ENCODE data around the gene TUBGCP4.

Gene TUBGCP4, protein sequence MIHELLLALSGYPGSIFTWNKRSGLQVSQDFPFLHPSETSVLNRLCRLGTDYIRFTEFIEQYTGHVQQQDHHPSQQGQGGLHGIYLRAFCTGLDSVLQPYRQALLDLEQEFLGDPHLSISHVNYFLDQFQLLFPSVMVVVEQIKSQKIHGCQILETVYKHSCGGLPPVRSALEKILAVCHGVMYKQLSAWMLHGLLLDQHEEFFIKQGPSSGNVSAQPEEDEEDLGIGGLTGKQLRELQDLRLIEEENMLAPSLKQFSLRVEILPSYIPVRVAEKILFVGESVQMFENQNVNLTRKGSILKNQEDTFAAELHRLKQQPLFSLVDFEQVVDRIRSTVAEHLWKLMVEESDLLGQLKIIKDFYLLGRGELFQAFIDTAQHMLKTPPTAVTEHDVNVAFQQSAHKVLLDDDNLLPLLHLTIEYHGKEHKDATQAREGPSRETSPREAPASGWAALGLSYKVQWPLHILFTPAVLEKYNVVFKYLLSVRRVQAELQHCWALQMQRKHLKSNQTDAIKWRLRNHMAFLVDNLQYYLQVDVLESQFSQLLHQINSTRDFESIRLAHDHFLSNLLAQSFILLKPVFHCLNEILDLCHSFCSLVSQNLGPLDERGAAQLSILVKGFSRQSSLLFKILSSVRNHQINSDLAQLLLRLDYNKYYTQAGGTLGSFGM

DNA sequence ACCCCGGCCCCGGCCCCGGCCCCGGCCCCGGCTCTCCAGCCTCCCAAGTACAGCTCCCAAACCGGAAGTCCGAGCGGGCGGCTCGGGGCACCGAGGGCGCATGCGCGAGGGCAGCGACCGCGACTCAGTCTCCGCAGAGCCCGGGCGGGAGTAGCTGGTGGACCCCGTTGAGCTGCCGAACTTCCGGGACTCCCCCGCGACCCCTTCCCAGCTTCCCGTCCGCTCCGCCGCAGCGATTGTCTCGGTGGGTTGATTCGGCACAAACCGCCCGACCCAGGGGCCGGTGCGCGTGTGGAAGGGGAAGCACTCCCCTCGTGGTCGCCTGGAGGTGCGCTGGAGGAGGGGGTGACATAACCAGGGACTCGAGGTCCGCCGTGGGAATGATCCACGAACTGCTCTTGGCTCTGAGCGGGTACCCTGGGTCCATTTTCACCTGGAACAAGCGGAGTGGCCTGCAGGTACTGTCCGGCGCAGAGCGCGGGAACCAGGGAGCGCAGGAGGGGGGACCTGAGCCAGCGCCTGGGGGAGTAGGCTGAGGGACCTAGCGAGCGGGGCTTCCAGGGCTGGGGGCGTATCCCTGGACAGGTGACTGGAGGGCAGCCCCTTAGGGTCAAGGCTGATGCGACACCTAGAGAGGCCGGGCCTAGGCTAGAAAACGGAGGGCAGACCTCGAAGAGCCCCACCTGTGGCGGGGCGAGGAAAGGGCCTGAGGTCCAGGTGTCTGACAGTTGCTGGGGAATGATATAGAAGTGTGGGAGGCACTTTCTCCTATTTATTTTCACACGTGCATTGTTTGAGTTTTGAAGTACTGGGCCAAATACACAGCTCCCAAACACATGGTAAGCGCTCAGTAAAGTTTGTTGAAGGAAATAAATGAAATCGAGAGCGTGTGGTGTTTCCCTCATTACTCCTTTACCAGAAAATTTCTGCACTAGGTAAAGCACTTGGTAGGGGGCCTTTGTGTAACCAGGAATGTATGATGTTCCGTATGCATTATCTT lies at the start of gene TUBGCP4, which contains the start of gene ZSCAN29:
Gene TUBGCP4, plus strand, starts transcription at position 127 of the 1,000 bp plus-strand sequence. Its CDS starts 254 bp downstream, at position 381.
Gene ZSCAN29, minus strand, starts transcription at position 69 of the 1,000 bp plus-strand sequence. CDS start 1,130 bp downstream, outside the sequence.
- no peaks in the 10 kb centered on the region for H3K27me3 Mint-ChIP-seq
- peak within 1 kb of the TSS; percentile 94 to 99 for H3K4me3 Mint-ChIP-seq
- peaks cover 0 to 9% of the 10 kb centered on the region in 2 donors for H3K9me3 Mint-ChIP-seq
- H3K36me3 Mint-ChIP-seq, result peaks cover 37 to 43% of the 10 kb centered on the region in 2 donors
- peak within 1 kb of the TSS; percentile 95 for H3K27ac Mint-ChIP-seq
- DNase-seq (peak; percentile 83), ATAC-seq (replicated peaks) (peak; percentile 89 to 92)
- peaks cover 40 to 63% of the 10 kb centered on the region in 2 donors for H3K4me1 Mint-ChIP-seq

DNA sequence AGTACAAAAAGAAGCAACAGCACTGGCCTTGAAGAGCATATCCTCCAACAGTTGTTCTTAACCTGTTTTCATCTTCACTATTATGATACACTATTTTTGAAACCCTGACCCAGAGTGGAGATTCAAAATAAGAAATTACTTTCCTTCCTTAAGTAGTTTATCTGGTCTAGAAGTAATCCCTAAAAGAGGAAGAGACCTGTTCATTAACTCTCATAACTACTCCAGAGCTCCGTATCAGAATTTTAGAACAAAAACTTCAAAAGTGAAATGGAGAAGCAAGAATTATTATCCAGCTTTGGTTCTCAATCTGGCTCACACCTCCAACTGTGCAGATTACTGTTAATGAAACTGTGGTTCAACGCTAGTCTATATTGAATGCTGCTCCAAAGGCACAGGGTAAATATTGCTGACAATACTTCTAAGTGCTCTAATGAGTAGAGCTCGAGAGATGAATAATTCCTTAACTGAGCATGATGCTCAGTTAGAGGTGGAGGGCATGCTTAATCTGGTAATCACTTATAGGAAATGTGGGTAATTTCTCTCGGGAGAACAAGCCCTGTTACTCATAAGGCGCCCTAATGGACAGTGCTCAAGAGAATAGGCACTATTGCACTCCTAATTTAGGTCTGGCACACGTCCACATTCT lies 45.7 kb upstream of the TUBGCP4 start:
- no peak for DNase-seq
- Mint-ChIP-seq H3K9me3 (no peaks in the 10 kb centered on the region), H3K4me3 (no peak overlapping the region), H3K36me3 (peaks cover 10 to 20% of the 10 kb centered on the region in 2 donors), H3K27me3 (no peaks in the 10 kb centered on the region), H3K4me1 (peaks cover 11 to 26% of the 10 kb centered on the region in 2 donors), H3K27ac (no peak overlapping the region)
- no peak for ATAC-seq (replicated peaks)

DNA sequence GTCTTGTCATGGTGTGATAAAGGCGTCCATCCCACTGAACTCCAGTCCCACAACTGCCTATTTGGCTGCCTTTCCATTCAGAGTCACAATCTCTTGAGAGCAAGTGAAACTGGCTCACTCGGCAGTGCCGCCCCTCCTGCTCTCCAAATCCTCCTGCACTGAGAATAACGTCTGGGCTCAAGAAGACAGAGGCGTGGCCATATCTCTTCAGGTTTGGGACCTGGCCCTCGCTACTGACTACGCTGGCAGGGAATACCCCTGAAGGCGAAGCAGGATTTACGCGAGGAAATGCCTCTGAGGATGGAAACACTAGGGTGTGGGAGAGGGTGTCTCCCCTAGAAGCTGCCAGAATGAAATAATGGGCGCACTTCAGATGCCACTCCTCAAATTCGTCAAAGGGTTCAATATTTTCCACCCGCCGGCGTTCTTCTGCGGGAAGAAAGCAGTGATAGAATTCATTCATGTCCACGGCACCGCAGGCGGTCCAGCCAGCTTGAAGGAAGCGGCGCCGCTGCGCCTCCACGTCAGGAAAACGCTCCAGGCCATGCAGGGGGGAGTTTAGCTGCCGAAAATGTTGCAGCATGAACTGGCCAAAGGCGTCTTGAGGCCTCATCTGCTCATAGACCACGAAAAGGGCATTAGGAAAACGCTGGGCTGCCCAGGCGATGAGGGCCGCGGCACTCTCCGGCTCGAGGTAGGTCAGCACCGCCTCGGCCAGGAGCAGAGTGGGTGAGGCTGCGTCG lies 41.5 kb upstream of the TUBGCP4 start:
- peak overlapping the region; percentile 99 for H3K27ac Mint-ChIP-seq
- no peak for ATAC-seq (replicated peaks)
- H3K36me3 Mint-ChIP-seq, result peaks cover 27 to 39% of the 10 kb centered on the region in 2 donors
- peak overlapping the region; percentile 94 to 95 for H3K4me3 Mint-ChIP-seq
- H3K4me1 Mint-ChIP-seq, result peaks cover 11 to 42% of the 10 kb centered on the region in 2 donors
- H3K27me3 Mint-ChIP-seq, result no peaks in the 10 kb centered on the region
- H3K9me3 Mint-ChIP-seq, result no peaks in the 10 kb centered on the region
- no peak for DNase-seq

DNA sequence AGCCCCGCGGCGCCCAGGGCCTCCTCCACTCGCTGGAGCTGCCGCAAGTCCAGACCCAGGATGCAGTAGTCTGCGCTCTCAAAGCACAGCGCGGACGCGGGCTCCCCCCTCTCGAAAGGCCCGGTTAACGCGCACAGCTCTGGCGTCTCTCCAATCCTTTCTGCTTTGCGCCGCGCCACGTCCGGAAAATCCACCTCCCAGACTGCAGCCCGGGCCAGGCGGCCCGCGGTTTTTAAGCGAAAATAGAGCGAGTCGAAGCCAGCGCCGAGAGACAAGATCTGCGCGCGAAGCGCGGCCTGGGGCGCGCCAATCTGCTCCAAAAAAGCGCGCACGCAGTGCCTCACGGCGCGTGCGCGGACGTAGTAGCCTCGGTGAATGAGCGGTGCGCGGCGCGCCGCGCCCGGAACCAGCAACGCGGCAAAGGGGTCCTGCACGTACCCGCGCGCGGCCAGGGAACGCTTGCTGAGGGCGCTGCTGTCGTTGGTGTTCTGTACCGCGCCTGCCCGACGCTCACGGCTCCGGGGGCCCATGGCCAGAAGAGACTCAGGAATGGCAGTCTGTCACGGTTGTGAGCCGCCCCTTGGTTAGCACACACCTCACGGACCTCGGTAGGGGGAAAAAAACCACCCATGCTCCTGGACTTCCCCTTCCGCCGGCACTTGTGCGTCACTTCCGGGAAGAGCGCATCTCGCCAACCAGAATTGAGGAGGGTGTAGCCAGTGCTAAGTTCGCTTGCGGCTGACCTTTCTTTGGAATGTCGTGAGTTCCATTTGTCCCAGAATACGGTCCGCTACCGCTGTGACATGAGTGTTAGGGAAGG lies 40.7 kb upstream of the TUBGCP4 start, which contains the start of gene LCMT2:
Gene LCMT2, minus strand, starts transcription at position 614 of the 820 bp plus-strand sequence. Its CDS starts 84 bp downstream, at position 530.
- peak; percentile 92 to 93 for ATAC-seq (replicated peaks)
- Mint-ChIP-seq H3K36me3 (peaks cover 31 to 44% of the 10 kb centered on the region in 2 donors), H3K4me3 (peak within 1 kb of the TSS; percentile 94 to 95), H3K27me3 (no peaks in the 10 kb centered on the region), H3K4me1 (peaks cover 11 to 42% of the 10 kb centered on the region in 2 donors), H3K27ac (peak within 1 kb of the TSS; percentile 99), H3K9me3 (no peaks in the 10 kb centered on the region)
- peak; percentile 88 for DNase-seq

DNA sequence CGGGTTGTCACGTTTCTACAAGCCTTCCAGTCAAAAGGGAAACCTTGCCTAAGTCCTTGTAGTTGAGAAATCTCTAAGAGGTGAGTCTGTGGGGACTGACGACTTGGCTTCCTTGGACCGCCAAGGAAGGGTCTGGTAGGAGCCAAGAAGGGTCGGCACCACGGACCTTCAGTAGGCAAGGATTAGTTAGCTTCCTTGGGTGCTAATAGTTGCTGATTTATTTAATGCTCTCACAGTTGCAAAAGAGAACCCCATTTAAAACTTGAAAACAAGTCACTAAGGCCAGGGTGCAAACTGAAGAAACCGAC lies 40.2 kb upstream of the TUBGCP4 start:
- Mint-ChIP-seq H3K27me3 (no peaks in the 10 kb centered on the region), H3K36me3 (peaks cover 35 to 49% of the 10 kb centered on the region in 2 donors), H3K9me3 (no peaks in the 10 kb centered on the region), H3K4me1 (peaks cover 10 to 40% of the 10 kb centered on the region in 2 donors), H3K27ac (peak overlapping the region; percentile 99), H3K4me3 (peak overlapping the region; percentile 94 to 95)
- DNase-seq (no peak), ATAC-seq (replicated peaks) (peak; percentile 26 to 31)

DNA sequence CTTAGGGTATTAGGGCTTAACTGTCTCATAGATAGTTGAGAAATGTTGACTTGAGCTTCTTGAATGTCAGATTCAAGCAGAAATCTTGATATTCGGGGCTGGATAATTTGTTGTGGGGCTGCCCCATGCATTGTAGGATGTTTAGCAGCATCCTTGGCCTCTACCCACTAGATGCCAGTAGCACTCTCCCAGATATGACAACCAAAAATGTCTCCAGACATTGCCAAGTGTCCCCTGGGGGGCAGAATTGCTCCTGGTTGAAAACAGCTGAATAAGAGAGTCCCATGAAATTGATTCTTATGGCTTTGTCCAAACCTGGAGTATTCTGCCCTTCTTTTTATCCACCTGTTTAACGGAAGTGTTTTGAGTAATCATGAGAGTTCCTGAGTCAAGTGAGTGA lies 24.6 kb upstream of the TUBGCP4 start:
- H3K4me1 Mint-ChIP-seq, result no peaks in the 10 kb centered on the region
- no peaks in the 10 kb centered on the region for H3K27me3 Mint-ChIP-seq
- H3K4me3 Mint-ChIP-seq, result no peak overlapping the region
- no peaks in the 10 kb centered on the region for H3K9me3 Mint-ChIP-seq
- no peak for DNase-seq
- H3K36me3 Mint-ChIP-seq, result peaks cover 17 to 33% of the 10 kb centered on the region in 2 donors
- no peak overlapping the region for H3K27ac Mint-ChIP-seq
- no peak for ATAC-seq (replicated peaks)

DNA sequence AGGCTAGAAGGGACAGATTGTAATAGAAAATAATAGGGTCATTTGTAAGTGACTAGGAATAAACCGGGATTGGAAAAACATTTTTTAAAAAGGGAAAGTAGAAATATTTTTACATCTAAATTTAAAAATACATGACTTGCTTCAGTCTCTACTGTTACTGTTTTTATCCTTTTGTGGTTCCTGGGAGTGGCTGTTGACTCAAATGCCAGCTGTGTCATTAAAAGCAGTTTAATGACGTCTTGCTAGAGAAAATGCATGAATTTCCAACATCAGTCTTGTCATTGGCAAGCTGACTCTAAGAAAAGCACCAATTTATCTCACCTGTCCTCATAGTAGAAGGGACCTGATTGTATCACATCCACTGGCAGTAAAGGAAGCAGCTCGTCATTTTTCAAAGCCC lies 23.8 kb upstream of the TUBGCP4 start:
- no peak overlapping the region for H3K4me3 Mint-ChIP-seq
- no peaks in the 10 kb centered on the region for H3K4me1 Mint-ChIP-seq
- H3K9me3 Mint-ChIP-seq, result no peaks in the 10 kb centered on the region
- no peaks in the 10 kb centered on the region for H3K27me3 Mint-ChIP-seq
- ATAC-seq (replicated peaks) (no peak), DNase-seq (no peak)
- H3K36me3 Mint-ChIP-seq, result peaks cover 17 to 37% of the 10 kb centered on the region in 2 donors
- H3K27ac Mint-ChIP-seq, result no peak overlapping the region

DNA sequence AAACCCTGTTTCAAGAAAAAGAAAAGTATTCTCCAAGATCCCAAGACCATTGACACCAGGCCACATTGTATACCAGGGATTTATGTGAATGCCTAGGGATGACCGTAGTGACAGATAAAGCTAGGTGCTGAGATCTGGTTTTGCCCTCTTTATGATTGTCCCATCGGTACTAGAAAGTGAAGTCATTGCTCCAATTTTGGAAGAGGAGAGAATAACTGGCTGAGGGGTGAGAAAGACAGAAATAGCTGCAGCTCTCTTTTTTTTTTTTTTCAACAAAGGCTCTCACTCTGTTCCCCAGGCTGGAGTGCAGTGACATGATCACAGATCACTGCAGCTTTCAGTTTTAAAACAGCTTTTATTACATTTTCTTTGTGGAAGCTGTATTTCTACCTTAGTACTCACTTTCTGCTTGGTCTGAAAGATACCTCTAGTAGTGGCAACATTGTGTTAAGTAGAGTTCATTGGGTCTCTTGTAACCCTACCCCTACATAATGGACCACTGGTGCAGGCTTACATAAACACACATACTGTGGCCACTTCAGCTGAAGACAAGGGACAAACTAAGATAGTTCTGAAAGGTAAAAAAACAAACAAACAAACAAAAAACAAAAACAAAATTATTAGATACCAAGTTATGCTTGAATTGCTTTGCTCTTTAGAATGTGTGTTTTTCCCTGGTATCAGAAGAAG lies 18.1 kb upstream of the TUBGCP4 start:
- Mint-ChIP-seq H3K4me1 (peaks cover 3 to 5% of the 10 kb centered on the region in 2 donors), H3K36me3 (peaks cover 35 to 49% of the 10 kb centered on the region in 2 donors), H3K9me3 (no peaks in the 10 kb centered on the region), H3K27ac (no peak overlapping the region), H3K4me3 (no peak overlapping the region), H3K27me3 (no peaks in the 10 kb centered on the region)
- ATAC-seq (replicated peaks) (no peak), DNase-seq (no peak)

DNA sequence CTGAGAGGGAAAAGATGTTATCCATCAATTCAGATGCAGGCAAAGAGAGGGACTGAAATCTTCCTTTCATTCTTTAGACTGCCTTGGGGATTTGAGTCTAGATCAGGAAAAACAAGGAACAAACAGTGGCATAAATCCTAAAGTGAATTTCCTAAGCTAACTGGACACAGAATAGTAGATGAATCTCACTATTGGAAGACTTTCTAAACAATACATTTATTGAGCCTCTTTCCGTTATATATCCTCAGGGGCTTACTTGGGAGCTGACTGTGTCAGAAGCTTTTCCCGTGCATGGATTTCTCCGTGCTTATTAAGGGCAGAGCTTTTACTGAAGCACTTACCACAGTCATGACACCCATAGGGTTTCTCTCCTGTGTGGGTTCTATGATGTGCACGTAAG lies 10.1 kb upstream of the TUBGCP4 start:
- Mint-ChIP-seq H3K4me1 (peaks cover 11 to 16% of the 10 kb centered on the region in 2 donors), H3K9me3 (peaks cover 23 to 27% of the 10 kb centered on the region in 2 donors), H3K27ac (no peak overlapping the region), H3K27me3 (no peaks in the 10 kb centered on the region), H3K4me3 (no peak overlapping the region), H3K36me3 (peaks cover 74 to 85% of the 10 kb centered on the region in 2 donors)
- DNase-seq, result no peak
- no peak for ATAC-seq (replicated peaks)

DNA sequence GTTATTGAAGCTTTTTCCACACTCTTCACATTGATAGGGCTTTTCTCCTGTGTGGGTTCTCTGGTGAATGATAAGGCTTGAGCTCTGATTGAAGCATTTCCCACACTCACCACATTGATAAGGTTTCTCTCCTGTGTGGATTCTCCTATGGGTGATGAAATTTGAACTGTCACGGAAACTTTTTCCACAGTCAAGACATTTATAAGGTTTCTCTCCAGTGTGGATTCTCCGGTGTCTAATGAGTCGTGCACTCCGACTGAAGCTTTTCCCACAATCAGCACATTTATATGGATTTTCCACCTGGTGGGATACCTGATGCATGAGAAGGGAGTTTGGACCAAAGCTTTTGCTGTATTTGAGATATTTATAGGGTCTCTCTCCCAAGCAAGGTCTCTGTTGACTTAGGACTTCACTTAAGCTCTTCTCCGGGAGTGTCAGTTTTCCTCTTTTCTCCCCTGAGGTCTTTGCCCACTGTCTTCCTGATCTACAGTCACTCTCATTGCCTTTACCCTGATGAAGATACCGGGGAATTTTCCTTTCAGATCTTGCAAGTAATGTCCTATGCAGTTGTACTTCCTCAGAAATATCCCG lies 9.5 kb upstream of the TUBGCP4 start:
- H3K4me1 Mint-ChIP-seq, result peaks cover 16 to 22% of the 10 kb centered on the region in 2 donors
- H3K4me3 Mint-ChIP-seq, result no peak overlapping the region
- no peak overlapping the region for H3K27ac Mint-ChIP-seq
- peaks cover 23 to 29% of the 10 kb centered on the region in 2 donors for H3K9me3 Mint-ChIP-seq
- ATAC-seq (replicated peaks) (no peak), DNase-seq (no peak)
- no peaks in the 10 kb centered on the region for H3K27me3 Mint-ChIP-seq
- peaks cover 77 to 87% of the 10 kb centered on the region in 2 donors for H3K36me3 Mint-ChIP-seq

DNA sequence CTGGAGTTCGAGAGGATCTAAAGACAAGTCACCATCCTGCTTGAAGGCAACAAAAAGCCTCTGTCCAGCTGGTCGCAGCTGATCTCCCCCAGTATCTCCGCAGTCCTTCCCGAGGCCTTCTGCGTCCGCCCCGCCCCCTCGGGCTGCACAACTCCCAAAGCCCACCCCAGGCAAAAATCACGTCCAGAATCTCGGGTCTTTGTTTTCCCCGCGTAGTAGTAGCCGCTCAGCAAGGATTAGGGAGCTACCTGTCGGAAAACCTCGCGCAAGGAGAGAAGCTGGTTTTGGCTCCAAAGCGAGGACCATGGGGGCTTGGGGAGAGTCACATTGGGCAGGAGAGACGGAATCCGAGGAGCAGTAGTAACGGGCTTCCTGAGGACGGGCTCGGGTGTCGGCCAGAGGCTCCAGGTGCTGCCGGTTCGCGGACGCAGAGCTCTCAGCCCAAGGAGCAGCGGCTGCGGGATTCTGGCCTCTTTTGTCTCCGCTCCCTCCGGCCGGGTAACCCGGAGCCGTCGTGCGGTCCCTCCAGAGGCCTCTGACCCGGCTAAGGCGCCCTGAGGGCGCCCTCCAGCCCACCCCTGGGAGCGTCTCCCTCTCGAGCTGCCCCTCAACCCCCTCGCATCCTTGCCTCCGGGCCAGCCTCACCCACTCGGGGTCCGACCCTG lies 459 bp upstream of the TUBGCP4 start:
- peak; percentile 74 to 75 for ATAC-seq (replicated peaks)
- peaks cover 0 to 10% of the 10 kb centered on the region in 2 donors for H3K9me3 Mint-ChIP-seq
- H3K4me1 Mint-ChIP-seq, result peaks cover 42 to 63% of the 10 kb centered on the region in 2 donors
- peak overlapping the region; percentile 94 to 99 for H3K4me3 Mint-ChIP-seq
- no peaks in the 10 kb centered on the region for H3K27me3 Mint-ChIP-seq
- no peak for DNase-seq
- H3K36me3 Mint-ChIP-seq, result peaks cover 39 to 45% of the 10 kb centered on the region in 2 donors
- peak overlapping the region; percentile 95 for H3K27ac Mint-ChIP-seq

Data from stimulated activated naive B cell treated with anti-CD40 and anti-IgM and Interleukin-4, amounts not matched to agents 10 μg/mL and 1 μg/mL and 100 μg/mL, for 72 hours (primary cell).